Mucosa of stomach (tissue), 1 donor: ENCODE data around the gene MANBA.

Source experiments
- H3K27me3 ChIP-seq: one replicate; pipeline ENCODE4 v1.7.0; 2013; ENCODE audit warnings: mild to moderate bottlenecking, low read length; ENCODE audit not compliant: control insufficient read depth, insufficient read depth
- H3K36me3 ChIP-seq: one replicate; pipeline ENCODE4 v1.7.0; 2013; ENCODE audit warnings: low read length; ENCODE audit not compliant: control insufficient read depth, insufficient read depth
- H3K4me1 ChIP-seq: one replicate; pipeline ENCODE4 v1.7.0; 2013; ENCODE audit warnings: mild to moderate bottlenecking, low read length; ENCODE audit not compliant: control insufficient read depth, insufficient read depth
- H3K4me3 ChIP-seq: one replicate; pipeline ENCODE4 v1.7.0; 2013; ENCODE audit warnings: low read length
- H3K9ac ChIP-seq: one replicate; pipeline ENCODE4 v1.7.0; 2013; ENCODE audit warnings: mild to moderate bottlenecking, low read length, moderate library complexity
- H3K9me3 ChIP-seq: one replicate; pipeline ENCODE4 v1.7.0; 2013; ENCODE audit warnings: mild to moderate bottlenecking, low read length, moderate library complexity; ENCODE audit not compliant: control insufficient read depth
- donor health status: Pancreatic carcinoma.

MANBA gene

DNA sequence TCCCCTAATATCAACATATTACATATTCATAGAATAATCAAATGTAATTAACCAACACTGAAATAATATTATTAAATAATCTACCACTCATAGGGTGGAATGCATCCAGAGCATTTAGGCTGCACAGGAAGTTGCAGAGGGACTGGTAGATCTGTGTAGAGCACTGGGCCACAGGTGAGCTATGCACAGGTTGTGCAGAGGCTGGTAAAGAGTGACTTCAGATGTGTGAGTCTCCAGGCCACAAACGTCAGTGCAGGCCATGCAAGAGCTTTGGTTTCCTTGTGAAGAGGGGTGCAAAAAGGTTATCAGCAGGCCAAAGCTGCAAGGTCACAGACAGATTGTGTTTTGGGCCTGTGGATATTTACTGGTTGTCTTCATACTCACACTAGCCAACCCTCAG is 25.5 kb upstream of the MANBA start:
- Histone ChIP-seq H3K9me3 (no peaks in the 10 kb centered on the region), H3K36me3 (no peaks in the 10 kb centered on the region), H3K9ac (no peak overlapping the region), H3K4me3 (no peak overlapping the region), H3K4me1 (no peaks in the 10 kb centered on the region), H3K27me3 (no peaks in the 10 kb centered on the region)

DNA sequence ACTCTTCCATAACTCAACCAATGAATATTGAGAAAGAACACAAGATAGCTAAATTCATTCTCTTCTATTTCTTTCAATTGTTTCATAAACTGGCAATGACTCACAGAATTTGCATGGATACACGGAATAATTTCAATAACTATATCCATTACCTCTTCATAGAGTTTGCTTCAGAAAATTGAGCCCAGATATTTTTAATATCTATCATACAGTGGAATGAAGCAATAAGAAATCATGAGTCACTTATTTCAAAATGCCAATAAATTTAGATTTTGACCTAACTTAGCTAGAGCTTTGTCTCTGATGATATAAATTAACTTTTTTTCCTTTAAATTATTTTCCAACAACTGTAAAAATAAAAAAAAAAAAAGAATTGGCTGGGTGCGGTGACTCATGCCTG is 22.2 kb upstream of the MANBA start:
- no peak overlapping the region for H3K4me3 ChIP-seq
- no peaks in the 10 kb centered on the region for H3K9me3 ChIP-seq
- H3K36me3 ChIP-seq, result no peaks in the 10 kb centered on the region
- peaks cover 19% of the 10 kb centered on the region for H3K4me1 ChIP-seq
- no peaks in the 10 kb centered on the region for H3K27me3 ChIP-seq
- no peak overlapping the region for H3K9ac ChIP-seq

DNA sequence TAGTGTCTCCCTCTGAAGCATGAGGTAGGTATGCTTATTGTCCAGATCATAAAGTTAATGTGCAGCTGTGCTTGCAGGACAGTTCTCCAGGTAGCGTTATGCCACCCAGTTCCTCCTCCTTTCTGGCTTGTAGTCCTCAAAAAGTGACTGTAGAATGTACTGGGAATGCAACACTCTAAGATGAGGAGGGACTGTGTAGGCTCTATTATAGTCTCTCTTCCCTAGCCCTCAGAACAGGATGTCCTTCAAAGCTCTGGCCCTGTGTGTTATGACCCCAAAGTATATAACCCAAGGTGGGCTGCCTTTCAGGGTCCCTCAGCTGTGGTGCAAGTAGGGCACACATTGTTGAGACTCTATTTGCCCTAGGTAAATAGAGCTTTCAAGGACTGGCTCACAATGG is 20.8 kb upstream of the MANBA start:
- no peaks in the 10 kb centered on the region for H3K36me3 ChIP-seq
- H3K27me3 ChIP-seq, result no peaks in the 10 kb centered on the region
- no peak overlapping the region for H3K4me3 ChIP-seq
- H3K4me1 ChIP-seq, result peaks cover 19% of the 10 kb centered on the region
- no peak overlapping the region for H3K9ac ChIP-seq
- no peaks in the 10 kb centered on the region for H3K9me3 ChIP-seq

DNA sequence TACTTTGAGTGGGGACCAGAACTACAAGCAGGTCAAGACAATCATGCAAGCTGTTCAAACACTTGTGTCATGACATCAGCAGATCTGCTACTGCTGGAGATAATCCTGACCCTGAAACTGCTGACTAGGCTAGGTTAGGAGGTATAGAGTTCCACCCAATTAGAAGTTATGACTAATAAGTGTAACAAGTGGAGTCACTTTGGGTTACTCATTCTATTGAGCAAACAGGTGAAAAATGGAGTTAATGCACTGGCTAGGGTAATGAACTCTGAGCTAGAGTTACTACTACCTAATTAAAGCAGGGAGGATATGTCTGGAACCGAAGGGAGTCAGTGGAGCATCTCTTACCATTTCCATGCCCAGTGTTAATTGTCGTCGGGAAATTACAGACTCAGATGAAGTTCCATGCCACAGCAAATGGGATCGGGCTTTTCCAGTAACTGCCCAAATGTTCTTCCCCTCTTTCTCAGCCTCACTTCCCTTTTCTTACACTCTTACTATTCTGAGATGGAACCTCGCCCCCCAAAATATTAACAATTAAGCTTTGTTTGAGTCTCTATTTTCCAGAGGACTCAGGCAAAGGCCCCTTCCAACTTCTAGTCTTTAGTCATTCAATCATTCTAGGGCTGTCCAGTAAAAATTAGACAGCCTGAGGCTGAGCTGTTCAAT is 19.8 kb upstream of the MANBA start:
- no peaks in the 10 kb centered on the region for H3K9me3 ChIP-seq
- peaks cover 19% of the 10 kb centered on the region for H3K4me1 ChIP-seq
- no peaks in the 10 kb centered on the region for H3K27me3 ChIP-seq
- no peaks in the 10 kb centered on the region for H3K36me3 ChIP-seq
- H3K4me3 ChIP-seq, result no peak overlapping the region
- H3K9ac ChIP-seq, result no peak overlapping the region

DNA sequence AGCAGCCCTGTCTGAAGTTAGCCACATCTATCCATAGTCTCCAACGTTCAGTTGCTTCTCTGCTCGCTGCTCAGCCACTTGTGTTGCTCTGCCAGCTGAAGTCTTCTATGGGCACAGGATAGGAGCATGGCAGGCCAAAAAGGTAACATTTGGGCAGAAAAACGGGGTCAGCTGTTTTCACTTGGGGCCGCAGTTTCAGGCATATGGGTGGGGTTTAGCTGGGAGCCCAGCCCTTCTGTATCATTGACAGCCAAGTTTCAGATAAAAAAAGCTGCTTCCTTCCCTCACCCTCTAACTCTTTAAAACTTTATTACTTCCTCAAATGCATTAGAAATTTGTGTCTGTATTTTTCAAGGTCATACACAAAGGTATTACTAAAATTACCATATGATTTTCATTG is 18.4 kb upstream of the MANBA start:
- Histone ChIP-seq H3K4me1 (peaks cover 19% of the 10 kb centered on the region), H3K4me3 (no peak overlapping the region), H3K9ac (no peak overlapping the region), H3K27me3 (no peaks in the 10 kb centered on the region), H3K36me3 (no peaks in the 10 kb centered on the region), H3K9me3 (no peaks in the 10 kb centered on the region)

DNA sequence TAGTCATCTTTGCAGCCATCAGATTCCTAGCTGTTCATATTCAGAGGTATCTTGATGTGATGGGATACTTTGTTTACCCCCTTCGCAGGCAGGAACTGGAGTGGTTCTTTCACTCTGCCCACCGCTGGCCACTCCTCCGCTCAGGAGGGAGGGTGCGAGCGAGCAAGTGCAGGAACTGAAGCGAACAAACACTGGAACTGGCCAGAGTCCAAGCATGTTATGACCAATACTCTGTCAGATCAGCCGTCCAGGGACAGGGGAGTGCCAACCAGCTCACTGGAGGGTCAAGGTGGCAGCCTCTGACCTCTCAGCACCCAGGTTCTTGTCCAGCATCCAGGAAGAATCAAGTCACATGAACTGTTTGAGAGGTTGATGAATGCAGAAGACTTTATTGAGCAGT is 18.0 kb upstream of the MANBA start:
- no peaks in the 10 kb centered on the region for H3K27me3 ChIP-seq
- H3K4me3 ChIP-seq, result no peak overlapping the region
- H3K9ac ChIP-seq, result no peak overlapping the region
- H3K36me3 ChIP-seq, result no peaks in the 10 kb centered on the region
- H3K9me3 ChIP-seq, result no peaks in the 10 kb centered on the region
- H3K4me1 ChIP-seq, result peaks cover 19% of the 10 kb centered on the region

DNA sequence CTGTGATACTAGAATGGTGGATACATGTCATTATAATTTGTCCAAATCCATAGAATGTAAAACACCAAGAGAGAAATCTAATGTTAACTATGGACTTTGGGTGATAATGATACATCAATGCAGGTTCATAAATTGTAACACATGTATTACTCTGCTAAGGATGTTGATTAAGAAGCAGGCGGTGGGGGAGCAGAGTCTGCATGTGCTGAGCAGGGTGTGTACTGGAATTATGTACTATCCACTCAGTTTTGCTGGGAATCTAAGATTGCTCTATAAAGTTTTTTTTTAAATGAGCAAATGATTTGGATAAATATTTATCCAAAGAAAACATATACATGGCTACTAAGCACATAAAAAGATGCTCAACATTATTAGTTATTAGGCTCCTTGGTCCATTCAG is 15.0 kb upstream of the MANBA start:
- peaks cover 17% of the 10 kb centered on the region for H3K4me1 ChIP-seq
- no peaks in the 10 kb centered on the region for H3K27me3 ChIP-seq
- H3K9ac ChIP-seq, result no peak overlapping the region
- no peaks in the 10 kb centered on the region for H3K9me3 ChIP-seq
- no peaks in the 10 kb centered on the region for H3K36me3 ChIP-seq
- no peak overlapping the region for H3K4me3 ChIP-seq

DNA sequence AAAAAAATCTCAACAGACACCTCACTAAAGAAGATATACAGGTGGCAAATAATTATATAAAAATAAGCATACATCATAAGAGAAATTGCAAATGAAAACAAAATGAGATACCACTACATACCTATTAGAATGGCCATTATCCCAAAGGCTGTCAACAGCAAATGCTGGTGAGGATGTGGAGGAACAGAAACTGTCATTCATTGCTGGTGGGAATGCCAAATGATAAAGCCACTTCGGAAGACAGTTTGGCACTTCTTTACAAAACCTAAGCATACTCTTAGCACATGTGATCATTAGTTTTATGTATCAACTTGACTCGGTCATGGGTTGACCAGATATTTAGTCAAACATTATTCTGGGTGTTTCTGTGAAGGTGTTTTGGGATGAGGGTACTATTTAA is 13.5 kb upstream of the MANBA start:
- Histone ChIP-seq H3K36me3 (no peaks in the 10 kb centered on the region), H3K9ac (no peak overlapping the region), H3K4me1 (peaks cover 6% of the 10 kb centered on the region), H3K27me3 (no peaks in the 10 kb centered on the region), H3K4me3 (no peak overlapping the region), H3K9me3 (no peaks in the 10 kb centered on the region)

DNA sequence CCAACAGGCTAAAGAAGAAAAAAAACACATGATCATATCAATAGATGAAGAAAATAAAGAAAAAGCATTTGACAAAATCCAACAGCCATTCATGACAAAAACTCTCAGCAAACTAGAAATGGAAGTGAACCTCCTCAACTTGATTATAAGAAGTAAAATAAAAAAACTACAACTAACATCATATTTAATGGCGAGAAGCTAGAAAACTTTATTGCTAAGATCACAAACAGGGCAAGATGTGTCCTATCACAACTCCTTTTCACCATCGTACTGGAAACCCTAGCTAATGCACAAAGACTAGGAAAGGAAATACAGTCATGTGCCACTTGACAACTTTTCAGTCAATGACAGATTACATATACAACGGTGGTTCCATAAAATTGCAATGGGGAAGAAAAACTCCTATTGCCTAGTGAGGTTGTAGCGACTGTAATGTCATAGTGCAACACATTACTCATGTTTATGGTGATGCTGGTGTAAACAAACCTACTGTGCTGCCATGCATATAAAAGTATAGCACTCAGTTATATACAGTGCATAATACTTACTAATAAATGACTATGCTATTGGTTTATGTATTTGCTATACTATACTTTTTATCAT is 12.1 kb upstream of the MANBA start:
- no peak overlapping the region for H3K4me3 ChIP-seq
- H3K4me1 ChIP-seq, result no peaks in the 10 kb centered on the region
- no peaks in the 10 kb centered on the region for H3K27me3 ChIP-seq
- H3K9me3 ChIP-seq, result no peaks in the 10 kb centered on the region
- H3K9ac ChIP-seq, result no peak overlapping the region
- H3K36me3 ChIP-seq, result no peaks in the 10 kb centered on the region

DNA sequence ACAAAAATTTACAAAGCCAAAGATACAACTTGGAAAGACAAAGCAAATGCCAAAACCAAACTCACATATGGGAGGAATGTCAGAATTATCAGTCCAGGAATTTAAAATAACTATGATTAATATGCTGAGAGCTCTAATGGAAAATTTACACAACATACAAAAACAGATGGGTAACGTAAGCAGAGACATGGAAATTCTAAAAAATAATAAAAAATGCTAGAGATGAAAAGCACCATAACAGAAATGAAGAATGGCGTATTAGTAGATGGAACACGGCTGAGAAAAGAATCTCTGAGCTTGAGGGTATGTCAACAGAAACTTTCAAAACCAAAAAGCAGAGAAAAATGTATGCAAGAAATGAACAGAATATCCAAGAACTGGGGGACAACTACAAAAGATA is 4.1 kb upstream of the MANBA start:
- Histone ChIP-seq H3K36me3 (no peaks in the 10 kb centered on the region), H3K4me3 (no peak overlapping the region), H3K4me1 (peaks cover 7% of the 10 kb centered on the region), H3K9ac (no peak overlapping the region), H3K9me3 (no peaks in the 10 kb centered on the region), H3K27me3 (no peaks in the 10 kb centered on the region)

DNA sequence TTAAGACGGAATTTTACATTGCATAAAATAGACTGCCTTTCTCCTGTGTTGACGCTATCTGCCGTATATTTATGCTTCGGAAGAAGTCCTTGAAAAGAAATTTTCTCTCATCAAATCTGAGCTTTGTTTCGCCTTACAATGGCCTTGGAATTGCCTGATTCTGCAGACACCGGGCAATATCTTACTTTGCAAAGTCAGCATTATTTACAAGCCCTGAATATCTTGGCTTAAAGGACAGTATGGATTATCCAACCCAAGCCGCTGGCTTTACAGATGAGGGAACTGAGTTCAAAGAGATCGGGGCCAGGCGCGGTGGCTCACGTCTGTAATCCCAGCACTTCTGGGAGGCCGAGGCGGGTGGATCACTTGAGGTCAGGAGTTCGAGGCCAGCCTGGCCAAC is 1.1 kb upstream of the MANBA start:
- Histone ChIP-seq H3K9ac (peak overlapping the region; percentile 69), H3K4me1 (peaks cover 19% of the 10 kb centered on the region), H3K36me3 (no peaks in the 10 kb centered on the region), H3K4me3 (no peak overlapping the region), H3K27me3 (no peaks in the 10 kb centered on the region), H3K9me3 (no peaks in the 10 kb centered on the region)

DNA sequence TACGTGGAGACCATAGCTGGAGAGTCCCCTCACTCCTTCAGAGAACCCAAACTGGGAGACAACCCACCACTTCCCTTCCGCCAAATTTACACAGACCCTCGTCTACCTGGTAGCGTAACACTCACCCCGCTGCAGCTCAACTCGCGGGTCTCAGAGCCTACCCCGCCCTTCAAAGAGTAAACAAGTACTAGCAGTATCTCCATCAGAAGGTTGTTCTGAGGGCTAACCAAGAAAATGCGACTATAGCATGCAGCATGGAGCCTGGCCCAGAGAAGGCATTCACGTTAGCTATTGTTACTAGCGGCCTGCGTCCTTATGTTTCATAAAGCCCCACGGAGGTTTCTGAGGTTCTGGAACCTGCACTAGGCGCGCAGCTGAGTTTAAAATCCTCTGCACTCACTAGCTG is 531 bp upstream of the MANBA start:
- no peaks in the 10 kb centered on the region for H3K9me3 ChIP-seq
- H3K4me1 ChIP-seq, result peaks cover 19% of the 10 kb centered on the region
- H3K27me3 ChIP-seq, result no peaks in the 10 kb centered on the region
- H3K36me3 ChIP-seq, result no peaks in the 10 kb centered on the region
- peak overlapping the region; percentile 85 for H3K4me3 ChIP-seq
- peak overlapping the region; percentile 69 for H3K9ac ChIP-seq
